GM18870 (cell line): ENCODE data around the gene SYT7.

Experiments used
- ATAC-seq: cut with Tn5 transposase; IDR thresholded peaks from one replicate; pipeline ENCODE4 v1.9.1; 2021; ENCODE audit warnings: moderate library complexity; ENCODE audit not compliant: unreplicated experiment

SYT7 gene

GRCh38 chr11:61539831-61540357 lies 41.0 kb downstream of the SYT7 start:
- ATAC-seq, result no peak

- no peak for ATAC-seq
These were observed 41.9 kb downstream of the SYT7 start for GRCh38 chr11:61539006-61539405.

GRCh38 chr11:61538636-61538961 lies 42.3 kb downstream of the SYT7 start:
- ATAC-seq, result no peak

GRCh38 chr11:61537326-61537725 lies 43.5 kb downstream of the SYT7 start:
- ATAC-seq, result no peak

GRCh38 chr11:61536676-61537270 lies 44.1 kb downstream of the SYT7 start:
- ATAC-seq, result no peak

GRCh38 chr11:61535998-61536675 lies 44.7 kb downstream of the SYT7 start:
- no peak for ATAC-seq

GRCh38 chr11:61534933-61535839 lies 45.7 kb downstream of the SYT7 start:
- ATAC-seq, result no peak

- ATAC-seq, result no peak
These were observed 46.6 kb downstream of the SYT7 start for GRCh38 chr11:61534025-61534932.

GRCh38 chr11:61533401-61533800 lies 47.5 kb downstream of the SYT7 start:
- ATAC-seq, result no peak

GRCh38 chr11:61533039-61533375 lies 47.9 kb downstream of the SYT7 start:
- ATAC-seq, result no peak

GRCh38 chr11:61532134-61533038 lies 48.5 kb downstream of the SYT7 start:
- ATAC-seq, result no peak

- ATAC-seq, result no peak
These were observed 49.8 kb downstream of the SYT7 start for GRCh38 chr11:61531044-61531443.

- no peak for ATAC-seq
These were observed 51.2 kb downstream of the SYT7 start for GRCh38 chr11:61529537-61530225.

- no peak for ATAC-seq
These were observed 52.8 kb downstream of the SYT7 start for GRCh38 chr11:61528114-61528513.

- no peak for ATAC-seq
These were observed 53.7 kb downstream of the SYT7 start for GRCh38 chr11:61526956-61527731.

GRCh38 chr11:61526229-61526628 lies 54.6 kb downstream of the SYT7 start:
- no peak for ATAC-seq

- ATAC-seq, result no peak
These were observed 55.8 kb downstream of the SYT7 start for GRCh38 chr11:61524963-61525587.

- ATAC-seq, result no peak
These were observed 56.4 kb downstream of the SYT7 start for GRCh38 chr11:61524446-61524845.
